HCT116 (cell line): ENCODE results near the gene LRIT2.
"Not testable (repeated sequence)": the region's sequence is repeated elsewhere in the genome, so short reads cannot be mapped to it uniquely, and the experiment has no call there.

ENCODE experiments used
- CTCF ChIP-seq, 3 experiments: fragments of 200-600 bp in 1 of 3; sonication (generic) in 1 of 3; IDR thresholded peaks in 2 of 3; conservative IDR thresholded peaks in 1 of 3; 2 replicates each; pipeline ENCODE4 v1.5.1; 2012 to 2017; ENCODE audit warnings: low read depth in 2 of 3, low read length in 2 of 3, antibody characterized with exemption in 1 of 3, borderline replicate concordance in 1 of 3, control low read depth in 1 of 3, mild to moderate bottlenecking in 1 of 3, mixed read lengths in 1 of 3, mixed run types in 1 of 3, moderate library complexity in 1 of 3; ENCODE audit not compliant: insufficient read depth in 1 of 3
- ELF1 ChIP-seq: IDR thresholded peaks from 2 replicates; pipeline ENCODE4 v1.6.1; 2012; ENCODE audit warnings: low read depth, borderline replicate concordance
- EZH2phosphoT487 ChIP-seq: fragments of 200-600 bp; IDR thresholded peaks from 2 replicates; pipeline ENCODE4 v1.6.1; 2018; ENCODE audit warnings: antibody characterized with exemption, borderline replicate concordance
- FOSL1 ChIP-seq: IDR thresholded peaks from 2 replicates; pipeline ENCODE4 v1.6.1; 2012; ENCODE audit warnings: low read depth
- JUND ChIP-seq: IDR thresholded peaks from 2 replicates; pipeline ENCODE4 v1.6.1; 2012
- POLR2A ChIP-seq: IDR thresholded peaks from 2 replicates; pipeline ENCODE4 v1.7.0; 2011; ENCODE audit warnings: borderline replicate concordance; ENCODE audit not compliant: insufficient read depth, insufficient read length; ENCODE audit errors: extremely low read depth
- POLR2AphosphoS5 ChIP-seq: IDR thresholded peaks from 2 replicates; pipeline ENCODE4 v1.6.1; 2011; ENCODE audit warnings: mild to moderate bottlenecking, low read depth, low read length, moderate library complexity
- SP1 ChIP-seq: IDR thresholded peaks from 2 replicates; pipeline ENCODE4 v1.6.1; 2012; ENCODE audit warnings: low read depth
- SRF ChIP-seq: IDR thresholded peaks from 2 replicates; pipeline ENCODE4 v1.6.1; 2012; ENCODE audit warnings: low read depth
- YY1 ChIP-seq: IDR thresholded peaks from 2 replicates; pipeline ENCODE4 v1.6.1; 2011; ENCODE audit warnings: low read length, low read depth, moderate library complexity, mild to moderate bottlenecking; ENCODE audit not compliant: insufficient replicate concordance; ENCODE audit errors: extremely low read depth
- ZNF274 ChIP-seq: fragments of 200-500 bp; sonication (Bioruptor generic); IDR thresholded peaks from 2 replicates; pipeline ENCODE4 v1.6.1; 2014; ENCODE audit warnings: mild to moderate bottlenecking, low read depth, low read length, inconsistent platforms
- TF ChIP-seq, protein P1 (sequence below): IDR thresholded peaks from 2 replicates; pipeline ENCODE4 v1.6.1; 2012

GRCh38 chr10:84171700-84172466, 53.5 kb downstream of the LRIT2 start:
- TF ChIP-seq CTCF (IDR thresholded peaks at IDR 0.05 in 2 of 3, conservative IDR thresholded peaks at IDR 0.05 in 1 of 3; ENCODE audit: borderline replicate concordance in 1 of 3, insufficient read depth in 1 of 3, low read depth in 2 of 3, low read length in 2 of 3); ZNF274; JUND; POLR2A; SP1; FOSL1; EZH2phosphoT487; ELF1; SRF; YY1; POLR2AphosphoS5: not testable (repeated sequence)
- TF ChIP-seq, protein P1, sequence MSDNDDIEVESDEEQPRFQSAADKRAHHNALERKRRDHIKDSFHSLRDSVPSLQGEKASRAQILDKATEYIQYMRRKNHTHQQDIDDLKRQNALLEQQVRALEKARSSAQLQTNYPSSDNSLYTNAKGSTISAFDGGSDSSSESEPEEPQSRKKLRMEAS: not testable (repeated sequence)
